Sigmoid colon (tissue), 7 donors: ENCODE results near the gene SIPA1L3. TPM values are rescaled to one million over a fixed set of nuclear protein-coding genes. Genes with fewer than 3 reads are reported as not detected.

Experiments used
- DNase-seq: peaks from one replicate; pipeline ENCODE4 v3.0.0-alpha.2; 2019
- H3K27ac ChIP-seq, 4 donors: fragments of 200-600 bp; sonication (generic); one replicate each; pipeline ENCODE4 v1.5.1; 2016 to 2019; ENCODE audit warnings: mild to moderate bottlenecking in 1 of 4
- H3K27me3 ChIP-seq, 3 donors: fragments of 200-600 bp; sonication (generic); one replicate each; pipeline ENCODE4 v1.5.1; 2019; ENCODE audit warnings: mild to moderate bottlenecking in 1 of 3
- H3K36me3 ChIP-seq, 4 donors: fragments of 200-600 bp; sonication (generic); one replicate each; pipeline ENCODE4 v1.5.1; 2016 to 2019
- H3K4me1 ChIP-seq, 4 donors: fragments of 200-600 bp; sonication (generic); one replicate each; pipeline ENCODE4 v1.5.1; 2017 to 2019
- H3K4me3 ChIP-seq, 4 donors: fragments of 200-600 bp; sonication (generic); one replicate each; pipeline ENCODE4 v1.5.1; 2017 to 2019; ENCODE audit warnings: mild to moderate bottlenecking in 2 of 4, moderate library complexity in 1 of 4
- H3K9me3 ChIP-seq, 4 donors: fragments of 200-600 bp in 3 of 4; sonication (generic) in 3 of 4; one replicate each; pipeline versions ENCODE4 v1.5.1 to v1.6.1; 2013 to 2019
- EP300 ChIP-seq, 4 donors: sonication (generic); formaldehyde crosslinking; IDR thresholded peaks; one replicate each; pipeline ENCODE4 v1.6.1; 2017; ENCODE audit warnings: antibody characterized with exemption in 4 of 4
- POLR2A ChIP-seq, 2 donors: fragments of 450-650 bp; IDR thresholded peaks; one replicate each; pipeline ENCODE4 v1.6.1; 2016; ENCODE audit warnings: antibody characterized with exemption in 2 of 2, mild to moderate bottlenecking in 2 of 2, moderate library complexity in 2 of 2
- POLR2AphosphoS5 ChIP-seq, 4 donors: sonication (generic); formaldehyde crosslinking; IDR thresholded peaks; one replicate each; pipeline ENCODE4 v1.6.1; 2017; ENCODE audit warnings: antibody characterized with exemption in 4 of 4
- WGBS, 2 donors: extraction: QIAGEN DNeasy Blood & Tissue Kit; methylation state at CpG; one replicate each; pipeline ENCODE4 v1.1.7; 2013; 5-methylcytosine and 5-hydroxymethylcytosine counted together
- intact Hi-C: fragments of 100-400 bp; cut with DNase I; formaldehyde crosslinking; loops from one replicate; pipeline ENCODE4 v1.15.1; 2023
- polyA plus RNA-seq, 3 donors: library from polyadenylated mRNA; stranded (reverse); fragments of 200-250 nt; gene quantifications; one replicate each; pipeline ENCODE4 v1.2.3, GENCODE V29; 2013
- total RNA-seq, 4 donors: library from RNA; depleted of rRNA; stranded (reverse); fragments of >200 nt; gene quantifications; one replicate each; pipeline ENCODE4 v1.1.0, GENCODE V29; 2016
- TF ChIP-seq, protein P1 (sequence below), 4 experiments: fragments of 450-650 bp in 3 of 4; fragments of 200-600 bp in 1 of 4; IDR thresholded peaks; one replicate each; pipeline ENCODE4 v1.5.1; 2016 to 2019; ENCODE audit warnings: antibody characterized with exemption in 4 of 4, mild to moderate bottlenecking in 3 of 4, moderate library complexity in 2 of 4
- donor health status: healthy with polysubstance abuse.
- donor health status: Bipolar disorder and iron deficiency.
- donor health status: healthy.

Gene SIPA1L3
- total and polyA plus RNA-seq, 7 donors = 7.7 to 47.9 (median 9.9) TPM

GRCh38 chr19:38144667-38145066 lies 237.7 kb downstream of the SIPA1L3 start:
- intact Hi-C loops = no loop called here
- Histone ChIP-seq H3K4me3 (no peak overlapping the region), H3K9me3 (no peaks in the 10 kb centered on the region), H3K27ac (no peak overlapping the region), H3K4me1 (no peaks in the 10 kb centered on the region), H3K36me3 (peaks cover 0 to 6% (median 2%) of the 10 kb centered on the region in 4 donors), H3K27me3 (no peaks in the 10 kb centered on the region)
- TF ChIP-seq, protein P1, sequence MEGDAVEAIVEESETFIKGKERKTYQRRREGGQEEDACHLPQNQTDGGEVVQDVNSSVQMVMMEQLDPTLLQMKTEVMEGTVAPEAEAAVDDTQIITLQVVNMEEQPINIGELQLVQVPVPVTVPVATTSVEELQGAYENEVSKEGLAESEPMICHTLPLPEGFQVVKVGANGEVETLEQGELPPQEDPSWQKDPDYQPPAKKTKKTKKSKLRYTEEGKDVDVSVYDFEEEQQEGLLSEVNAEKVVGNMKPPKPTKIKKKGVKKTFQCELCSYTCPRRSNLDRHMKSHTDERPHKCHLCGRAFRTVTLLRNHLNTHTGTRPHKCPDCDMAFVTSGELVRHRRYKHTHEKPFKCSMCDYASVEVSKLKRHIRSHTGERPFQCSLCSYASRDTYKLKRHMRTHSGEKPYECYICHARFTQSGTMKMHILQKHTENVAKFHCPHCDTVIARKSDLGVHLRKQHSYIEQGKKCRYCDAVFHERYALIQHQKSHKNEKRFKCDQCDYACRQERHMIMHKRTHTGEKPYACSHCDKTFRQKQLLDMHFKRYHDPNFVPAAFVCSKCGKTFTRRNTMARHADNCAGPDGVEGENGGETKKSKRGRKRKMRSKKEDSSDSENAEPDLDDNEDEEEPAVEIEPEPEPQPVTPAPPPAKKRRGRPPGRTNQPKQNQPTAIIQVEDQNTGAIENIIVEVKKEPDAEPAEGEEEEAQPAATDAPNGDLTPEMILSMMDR (IDR thresholded peaks at IDR 0.05) = no peak
- no peak for TF ChIP-seq POLR2AphosphoS5 (IDR thresholded peaks at IDR 0.05)
- no peak for TF ChIP-seq EP300 (IDR thresholded peaks at IDR 0.05)
- TF ChIP-seq POLR2A (IDR thresholded peaks at IDR 0.05) = no peak
- 93% methylated on average over 6 of the region's 6 CpGs for WGBS, 2 donors
- DNase-seq = no peak

- DNase-seq = no peak
- intact Hi-C loops = no loop called here
- no peaks in the 10 kb centered on the region for H3K27me3 ChIP-seq
- no peaks in the 10 kb centered on the region for H3K9me3 ChIP-seq
- no peak overlapping the region for H3K4me3 ChIP-seq
- TF ChIP-seq POLR2AphosphoS5 (IDR thresholded peaks at IDR 0.05) = no peak
- TF ChIP-seq, protein P1 (IDR thresholded peaks at IDR 0.05) = no peak
- TF ChIP-seq EP300 (IDR thresholded peaks at IDR 0.05) = no peak
- no peak for TF ChIP-seq POLR2A (IDR thresholded peaks at IDR 0.05)
- H3K4me1 ChIP-seq = no peaks in the 10 kb centered on the region
- no peak overlapping the region for H3K27ac ChIP-seq
- H3K36me3 ChIP-seq = peaks cover 0 to 6% (median 2%) of the 10 kb centered on the region in 4 donors
- WGBS, 2 donors = 75 to 79% methylated on average over 4 of the region's 4 CpGs
Observed at GRCh38 chr19:38145623-38146022, 238.6 kb downstream of the SIPA1L3 start.

DNA sequence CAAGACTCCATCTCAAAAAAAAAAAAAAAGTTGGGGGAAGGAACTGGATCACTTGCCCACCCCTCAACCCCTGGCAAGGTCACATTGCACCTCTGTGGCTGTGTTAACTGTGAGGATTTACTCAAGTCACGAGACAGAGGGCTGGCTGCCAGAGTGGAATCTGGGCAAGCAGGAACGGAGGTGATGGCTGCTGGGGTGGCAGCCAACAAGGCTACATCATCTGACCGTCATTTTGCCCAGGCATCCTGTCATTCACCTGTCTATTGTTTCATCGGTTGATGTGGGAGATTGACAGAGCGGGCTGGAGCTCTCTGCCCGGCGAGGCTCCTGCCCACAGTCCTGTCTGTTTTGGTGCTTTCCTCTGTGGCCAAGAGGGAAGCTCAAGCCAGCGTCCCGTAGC lies 241.3 kb downstream of the SIPA1L3 start:
- intact Hi-C loops = no loop called here
- Histone ChIP-seq H3K4me3 (no peak overlapping the region), H3K4me1 (no peaks in the 10 kb centered on the region), H3K9me3 (no peaks in the 10 kb centered on the region), H3K27ac (no peak overlapping the region), H3K27me3 (no peaks in the 10 kb centered on the region), H3K36me3 (peaks cover 0 to 23% (median 6%) of the 10 kb centered on the region in 4 donors)
- 94 to 95% methylated on average over 9 of the region's 9 CpGs for WGBS, 2 donors
- TF ChIP-seq, protein P1 (IDR thresholded peaks at IDR 0.05) = no peak
- TF ChIP-seq POLR2A (IDR thresholded peaks at IDR 0.05) = no peak
- TF ChIP-seq EP300 (IDR thresholded peaks at IDR 0.05) = no peak
- no peak for TF ChIP-seq POLR2AphosphoS5 (IDR thresholded peaks at IDR 0.05)
- no peak for DNase-seq

- DNase-seq = no peak
- Histone ChIP-seq H3K4me3 (no peak overlapping the region), H3K9me3 (no peaks in the 10 kb centered on the region), H3K27ac (no peak overlapping the region), H3K4me1 (no peaks in the 10 kb centered on the region), H3K36me3 (peaks cover 0 to 33% (median 6%) of the 10 kb centered on the region in 4 donors), H3K27me3 (no peaks in the 10 kb centered on the region)
- WGBS, 2 donors = 84 to 86% methylated on average over 6 of the region's 6 CpGs
- intact Hi-C loops = no loop called here
- TF ChIP-seq, protein P1 (IDR thresholded peaks at IDR 0.05) = no peak
- no peak for TF ChIP-seq POLR2A (IDR thresholded peaks at IDR 0.05)
- TF ChIP-seq POLR2AphosphoS5 (IDR thresholded peaks at IDR 0.05) = no peak
- no peak for TF ChIP-seq EP300 (IDR thresholded peaks at IDR 0.05)
Observed at GRCh38 chr19:38149661-38150061, 242.7 kb downstream of the SIPA1L3 start.

DNA sequence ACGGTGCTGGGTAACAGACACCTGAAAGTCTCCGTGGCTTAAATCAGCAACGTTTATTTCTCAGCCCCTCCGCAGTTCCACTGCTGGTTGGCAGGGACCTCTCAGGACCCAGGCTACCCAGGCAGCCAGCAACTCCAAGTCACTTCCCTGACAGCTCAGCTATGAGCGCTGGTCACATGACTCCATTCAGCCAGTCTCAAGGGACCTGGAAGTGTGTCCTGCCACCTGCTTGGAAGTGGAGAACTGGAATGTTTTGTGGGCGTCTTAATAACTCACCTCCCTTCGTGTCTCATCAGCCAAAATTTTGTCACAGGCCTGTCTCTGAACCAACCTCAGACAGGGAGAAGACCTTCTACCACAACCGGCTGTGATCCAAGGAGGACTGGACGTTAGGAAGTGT lies 244.2 kb downstream of the SIPA1L3 start:
- Histone ChIP-seq H3K27me3 (no peaks in the 10 kb centered on the region), H3K27ac (no peak overlapping the region), H3K4me1 (no peaks in the 10 kb centered on the region), H3K9me3 (no peaks in the 10 kb centered on the region), H3K36me3 (peaks cover 0 to 35% (median 6%) of the 10 kb centered on the region in 4 donors), H3K4me3 (no peak overlapping the region)
- TF ChIP-seq POLR2AphosphoS5 (IDR thresholded peaks at IDR 0.05) = no peak
- no peak for TF ChIP-seq EP300 (IDR thresholded peaks at IDR 0.05)
- TF ChIP-seq, protein P1 (IDR thresholded peaks at IDR 0.05) = no peak
- no peak for DNase-seq
- intact Hi-C loops = no loop called here
- 94 to 95% methylated on average over 9 of the region's 9 CpGs for WGBS, 2 donors
